Activated T-cell treated with anti-CD3 and anti-CD28 coated beads for 1 hour (primary cell): ENCODE measurements around the gene PPT2.
"Not testable (repeated sequence)": the region's sequence is repeated elsewhere in the genome, so short reads cannot be mapped to it uniquely, and the experiment has no call there.

Source experiments
- DNase-seq: peaks from one replicate; pipeline ENCODE4 v3.0.0-alpha.2; 2020; ENCODE audit warnings: low read depth

PPT2 gene

GRCh38 chr6:32127409-32127716, 26.6 kb upstream of the PPT2 start:
- DNase-seq = no peak

GRCh38 chr6:32127717-32128592, 26.0 kb upstream of the PPT2 start, which contains the start of gene ATF6B:
Gene ATF6B, minus strand, starts transcription at chr6:32128246. Its CDS starts 39 bp downstream, at chr6:32128207.
- peak; percentile 93 for DNase-seq

- no peak for DNase-seq
Measured at GRCh38 chr6:32128751-32129296, 25.1 kb upstream of the PPT2 start.

GRCh38 chr6:32129297-32130088, 24.4 kb upstream of the PPT2 start:
- no peak for DNase-seq

GRCh38 chr6:32131439-32131948, 22.4 kb upstream of the PPT2 start:
- DNase-seq = no peak

GRCh38 chr6:32132110-32132509, 21.8 kb upstream of the PPT2 start:
- DNase-seq = no peak

- DNase-seq = no peak
Measured at GRCh38 chr6:32133786-32134185, 20.2 kb upstream of the PPT2 start.

GRCh38 chr6:32137454-32137853, 16.5 kb upstream of the PPT2 start:
- no peak for DNase-seq

GRCh38 chr6:32139590-32139989, 14.4 kb upstream of the PPT2 start:
- no peak for DNase-seq

- DNase-seq = no peak
Measured at GRCh38 chr6:32140420-32141046, 13.4 kb upstream of the PPT2 start.

- DNase-seq = not testable (repeated sequence)
Measured at GRCh38 chr6:32144238-32144637, 9.7 kb upstream of the PPT2 start.

GRCh38 chr6:32146287-32146686, 7.7 kb upstream of the PPT2 start:
- no peak for DNase-seq

- DNase-seq = no peak
Measured at GRCh38 chr6:32146687-32147086, 7.3 kb upstream of the PPT2 start.

- no peak for DNase-seq
Measured at GRCh38 chr6:32147401-32148132, 6.4 kb upstream of the PPT2 start.

- DNase-seq = peak; percentile 57
Measured at GRCh38 chr6:32148289-32149091, 5.5 kb upstream of the PPT2 start.

GRCh38 chr6:32149092-32149755, 4.7 kb upstream of the PPT2 start:
- DNase-seq = no peak

GRCh38 chr6:32149932-32150870, 3.7 kb upstream of the PPT2 start:
- no peak for DNase-seq

GRCh38 chr6:32151181-32151862, 2.6 kb upstream of the PPT2 start:
- no peak for DNase-seq
